ENCODE results near the gene DPP6. TPM values are rescaled to one million over a fixed set of nuclear protein-coding genes. Genes with fewer than 3 reads are reported as not detected.

Gene DPP6
- total and polyA plus RNA-seq, 7 donors = 0.18 to 1.8 (median 0.57) TPM

DNA sequence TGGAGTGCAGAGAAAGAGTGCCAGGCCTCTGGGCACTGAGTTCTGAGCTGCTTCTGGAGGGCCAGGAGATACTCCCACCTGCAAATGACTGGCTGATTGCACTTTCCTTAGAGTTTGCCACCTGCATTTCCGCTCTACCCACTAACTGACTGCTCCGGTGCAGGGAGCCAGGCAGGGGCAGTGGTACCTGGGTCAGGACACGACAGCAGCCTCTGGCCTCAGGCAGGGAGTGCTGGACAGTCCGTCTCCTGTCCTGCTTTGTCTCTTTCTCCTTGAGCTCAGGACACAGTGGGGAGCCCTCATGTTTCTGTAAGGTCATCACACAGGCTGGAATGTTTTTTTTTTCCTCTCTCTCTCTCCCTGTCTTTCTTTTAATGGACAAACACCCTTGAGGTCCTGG lies 252.0 kb downstream of the DPP6 start:
- H3K4me3 ChIP-seq = no peak overlapping the region
- DNase-seq = no peak
- H3K27ac ChIP-seq = no peak overlapping the region
- intact Hi-C loops (cut with DNase I) = no loop called here
- ATAC-seq = no peak
- 52 to 54% (median 54%) methylated on average over 4 of the region's 4 CpGs for WGBS, 3 donors
- no peaks in the 10 kb centered on the region for H3K36me3 ChIP-seq (ENCODE audit: insufficient read depth in 1 of 2, low read depth in 1 of 2)
- peaks cover 0 to 8% (median 0%) of the 10 kb centered on the region in 3 donors for H3K27me3 ChIP-seq (ENCODE audit: insufficient read depth in 3 of 3, low read length in 2 of 3)
- TF ChIP-seq, protein P1, sequence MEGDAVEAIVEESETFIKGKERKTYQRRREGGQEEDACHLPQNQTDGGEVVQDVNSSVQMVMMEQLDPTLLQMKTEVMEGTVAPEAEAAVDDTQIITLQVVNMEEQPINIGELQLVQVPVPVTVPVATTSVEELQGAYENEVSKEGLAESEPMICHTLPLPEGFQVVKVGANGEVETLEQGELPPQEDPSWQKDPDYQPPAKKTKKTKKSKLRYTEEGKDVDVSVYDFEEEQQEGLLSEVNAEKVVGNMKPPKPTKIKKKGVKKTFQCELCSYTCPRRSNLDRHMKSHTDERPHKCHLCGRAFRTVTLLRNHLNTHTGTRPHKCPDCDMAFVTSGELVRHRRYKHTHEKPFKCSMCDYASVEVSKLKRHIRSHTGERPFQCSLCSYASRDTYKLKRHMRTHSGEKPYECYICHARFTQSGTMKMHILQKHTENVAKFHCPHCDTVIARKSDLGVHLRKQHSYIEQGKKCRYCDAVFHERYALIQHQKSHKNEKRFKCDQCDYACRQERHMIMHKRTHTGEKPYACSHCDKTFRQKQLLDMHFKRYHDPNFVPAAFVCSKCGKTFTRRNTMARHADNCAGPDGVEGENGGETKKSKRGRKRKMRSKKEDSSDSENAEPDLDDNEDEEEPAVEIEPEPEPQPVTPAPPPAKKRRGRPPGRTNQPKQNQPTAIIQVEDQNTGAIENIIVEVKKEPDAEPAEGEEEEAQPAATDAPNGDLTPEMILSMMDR (IDR thresholded peaks at IDR 0.05) = no peak
- no peaks in the 10 kb centered on the region for H3K9me3 ChIP-seq
- no peaks in the 10 kb centered on the region for H3K4me1 ChIP-seq

GRCh38 chr7:154304740-154305700 lies 252.8 kb downstream of the DPP6 start:
- DNase-seq = no peak
- TF ChIP-seq, protein P1 (IDR thresholded peaks at IDR 0.05) = no peak
- Histone ChIP-seq H3K9me3 (no peaks in the 10 kb centered on the region), H3K4me1 (no peaks in the 10 kb centered on the region), H3K4me3 (no peak overlapping the region), H3K36me3 (ENCODE audit: insufficient read depth in 1 of 2, low read depth in 1 of 2) (no peaks in the 10 kb centered on the region), H3K27ac (no peak overlapping the region), H3K27me3 (ENCODE audit: insufficient read depth in 3 of 3, low read length in 2 of 3) (peaks cover 0 to 8% (median 0%) of the 10 kb centered on the region in 3 donors)
- ATAC-seq = no peak
- 6 to 10% (median 7%) methylated on average over 39 to 57 of the region's 57 CpGs for WGBS, 3 donors
- intact Hi-C loops (cut with DNase I) = no loop called here

DNA sequence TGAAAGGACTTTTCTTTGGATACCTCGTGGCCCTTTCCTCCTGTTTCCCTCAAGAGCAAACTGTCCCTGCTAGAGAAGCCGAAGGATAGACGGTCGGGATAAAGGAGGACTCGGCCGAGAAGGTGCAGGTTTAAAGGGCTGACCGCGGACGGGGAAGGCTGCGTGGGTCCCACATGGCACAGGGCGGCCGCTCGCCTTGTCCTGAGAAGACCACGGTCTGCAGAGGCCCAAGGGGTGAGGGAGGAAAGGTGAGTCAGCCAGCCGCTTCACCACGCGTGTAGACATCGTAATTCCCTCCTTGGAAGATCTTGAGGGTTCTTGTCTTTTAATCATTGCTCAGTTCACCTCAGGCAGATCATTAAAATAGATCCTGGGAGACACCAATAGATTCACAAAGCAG lies 253.8 kb downstream of the DPP6 start:
- H3K27me3 ChIP-seq (ENCODE audit: insufficient read depth in 3 of 3, low read length in 2 of 3) = peaks cover 0 to 8% (median 0%) of the 10 kb centered on the region in 3 donors
- no peak for DNase-seq
- intact Hi-C loops (cut with DNase I) = no loop called here
- no peaks in the 10 kb centered on the region for H3K9me3 ChIP-seq
- no peak for ATAC-seq
- H3K4me1 ChIP-seq = no peaks in the 10 kb centered on the region
- no peak overlapping the region for H3K4me3 ChIP-seq
- H3K36me3 ChIP-seq (ENCODE audit: insufficient read depth in 1 of 2, low read depth in 1 of 2) = no peaks in the 10 kb centered on the region
- no peak overlapping the region for H3K27ac ChIP-seq
- WGBS, 3 donors = 86 to 89% (median 88%) methylated on average over 18 of the region's 18 CpGs
- TF ChIP-seq, protein P1 (IDR thresholded peaks at IDR 0.05) = no peak

DNA sequence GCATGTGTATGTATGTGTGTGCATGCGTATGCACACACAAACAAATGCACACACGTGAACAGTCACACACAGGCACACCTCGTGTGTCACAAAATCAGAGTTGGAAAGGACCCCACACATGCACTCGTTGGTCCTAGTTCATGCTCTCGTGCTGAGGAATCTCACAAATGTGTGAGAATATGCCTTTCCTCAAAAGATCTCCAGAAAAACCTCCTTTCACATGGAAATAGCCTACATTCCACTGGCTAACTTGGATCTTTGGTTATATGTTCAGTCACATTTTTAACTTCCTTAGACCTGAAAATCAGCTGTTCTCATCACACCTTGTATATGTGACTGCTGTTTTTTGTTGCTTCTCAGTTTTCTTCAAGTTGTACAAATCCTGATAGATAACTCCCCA lies 256.7 kb downstream of the DPP6 start:
- ATAC-seq (no peak), DNase-seq (no peak)
- Histone ChIP-seq H3K4me1 (no peaks in the 10 kb centered on the region), H3K9me3 (no peaks in the 10 kb centered on the region), H3K27ac (no peak overlapping the region), H3K36me3 (ENCODE audit: insufficient read depth in 1 of 2, low read depth in 1 of 2) (no peaks in the 10 kb centered on the region), H3K27me3 (ENCODE audit: insufficient read depth in 3 of 3, low read length in 2 of 3) (peaks cover 0 to 8% (median 0%) of the 10 kb centered on the region in 3 donors), H3K4me3 (no peak overlapping the region)
- 30 to 45% (median 36%) methylated on average over 5 of the region's 5 CpGs for WGBS, 3 donors
- intact Hi-C loops (cut with DNase I) = no loop called here
- TF ChIP-seq, protein P1 (IDR thresholded peaks at IDR 0.05) = no peak
